ENCODE results near the gene AREG. TPM values are rescaled to one million over a fixed set of nuclear protein-coding genes. Genes with fewer than 3 reads are reported as not detected.

Gene AREG
- total RNA-seq, 4 donors from 2014 or later = 10.5 to 27.2 (median 11.1) TPM

DNA sequence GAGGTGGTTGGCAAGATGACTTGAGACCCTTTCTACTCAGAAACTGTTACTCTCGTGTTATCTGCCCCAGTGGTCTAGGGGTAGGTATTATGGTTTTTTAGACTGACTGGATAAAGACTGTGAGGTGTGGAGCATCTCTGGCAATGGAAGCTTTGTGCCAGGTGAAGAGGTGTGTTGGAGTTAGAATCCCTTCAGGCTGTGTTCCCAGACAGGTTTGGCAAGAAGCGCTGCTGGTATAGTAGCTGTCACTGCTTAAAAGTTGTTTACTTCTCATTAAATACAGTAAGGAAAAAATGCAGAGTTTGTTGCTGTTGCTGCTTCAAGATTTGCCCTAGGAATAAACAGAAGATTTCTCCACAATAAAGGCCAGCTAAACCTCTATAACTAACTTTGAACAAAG lies 35.3 kb downstream of the AREG start:
- no peak for TF ChIP-seq CTCF (IDR thresholded peaks at IDR 0.05)
- no peak for TF ChIP-seq POLR2A (IDR thresholded peaks at IDR 0.05)
- H3K9me3 ChIP-seq = no peaks in the 10 kb centered on the region
- no peak overlapping the region for H3K4me3 ChIP-seq
- no peak overlapping the region for H3K27ac ChIP-seq
- H3K27me3 ChIP-seq = no peaks in the 10 kb centered on the region
- H3K36me3 ChIP-seq = no peaks in the 10 kb centered on the region
- no peak for DNase-seq
- no peaks in the 10 kb centered on the region for H3K4me1 ChIP-seq

GRCh38 chr4:74481891-74482609 lies 37.1 kb downstream of the AREG start:
- no peaks in the 10 kb centered on the region for H3K27me3 ChIP-seq
- H3K27ac ChIP-seq = no peak overlapping the region
- DNase-seq = no peak
- no peaks in the 10 kb centered on the region for H3K36me3 ChIP-seq
- H3K4me3 ChIP-seq = no peak overlapping the region
- H3K4me1 ChIP-seq = no peaks in the 10 kb centered on the region
- H3K9me3 ChIP-seq = no peaks in the 10 kb centered on the region
- TF ChIP-seq CTCF (IDR thresholded peaks at IDR 0.05) (no peak), POLR2A (IDR thresholded peaks at IDR 0.05) (no peak)

GRCh38 chr4:74483226-74483911 lies 38.4 kb downstream of the AREG start:
- TF ChIP-seq CTCF (IDR thresholded peaks at IDR 0.05) = no peak
- no peak for TF ChIP-seq POLR2A (IDR thresholded peaks at IDR 0.05)
- H3K27me3 ChIP-seq = no peaks in the 10 kb centered on the region
- no peak overlapping the region for H3K27ac ChIP-seq
- no peaks in the 10 kb centered on the region for H3K9me3 ChIP-seq
- no peak for DNase-seq
- H3K4me3 ChIP-seq = no peak overlapping the region
- no peaks in the 10 kb centered on the region for H3K4me1 ChIP-seq
- no peaks in the 10 kb centered on the region for H3K36me3 ChIP-seq

- TF ChIP-seq POLR2A (IDR thresholded peaks at IDR 0.05) = no peak
- TF ChIP-seq CTCF (IDR thresholded peaks at IDR 0.05) = no peak
- Histone ChIP-seq H3K9me3 (no peaks in the 10 kb centered on the region), H3K27me3 (no peaks in the 10 kb centered on the region), H3K4me1 (no peaks in the 10 kb centered on the region), H3K4me3 (no peak overlapping the region), H3K27ac (no peak overlapping the region), H3K36me3 (no peaks in the 10 kb centered on the region)
- DNase-seq = no peak
Observed at GRCh38 chr4:74486905-74487304, 42.0 kb downstream of the AREG start.

- H3K4me3 ChIP-seq = no peak overlapping the region
- no peaks in the 10 kb centered on the region for H3K36me3 ChIP-seq
- no peak for TF ChIP-seq POLR2A (IDR thresholded peaks at IDR 0.05)
- TF ChIP-seq CTCF (IDR thresholded peaks at IDR 0.05) = no peak
Observed at GRCh38 chr4:74487771-74488170, 42.8 kb downstream of the AREG start.

More at GRCh38 chr4:74487771-74488170, 42.8 kb downstream of the AREG start:
- no peak overlapping the region for H3K27ac ChIP-seq
- H3K9me3 ChIP-seq = no peaks in the 10 kb centered on the region
- no peak for DNase-seq
- H3K27me3 ChIP-seq = no peaks in the 10 kb centered on the region
- no peaks in the 10 kb centered on the region for H3K4me1 ChIP-seq
